Measurements from ENCODE around the gene C6orf141. TPM values are rescaled to one million over a fixed set of nuclear protein-coding genes. Genes with fewer than 3 reads are reported as not detected.

C6orf141 gene
- polyA plus RNA-seq, 1 experiment: not detected

DNA sequence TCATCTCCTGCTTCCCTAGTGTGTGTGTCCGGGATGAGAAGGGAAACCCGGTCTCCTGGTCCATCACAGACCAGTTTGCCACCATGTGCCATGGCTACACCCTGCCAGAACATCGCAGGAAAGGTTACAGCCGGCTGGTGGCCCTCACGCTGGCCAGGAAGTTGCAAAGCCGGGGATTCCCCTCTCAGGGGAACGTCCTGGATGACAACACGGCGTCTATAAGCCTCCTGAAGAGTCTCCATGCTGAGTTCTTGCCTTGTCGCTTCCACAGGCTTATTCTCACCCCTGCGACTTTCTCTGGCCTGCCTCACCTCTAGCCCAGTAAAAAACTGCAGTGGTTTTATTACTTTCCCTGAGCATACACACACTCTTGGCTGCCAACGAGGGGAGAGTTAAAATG, 23.9 kb upstream of the C6orf141 start:
- no peak overlapping the region for H3K27ac ChIP-seq (ENCODE audit: low read depth, low read length)
- TF ChIP-seq CTCF (IDR thresholded peaks at IDR 0.05; ENCODE audit: low read depth, low read length): no peak
- ChIA-PET POLR2A (no interaction called here), CTCF (no interaction called here)
- no peaks in the 10 kb centered on the region for H3K9me3 ChIP-seq (ENCODE audit: control insufficient read depth, insufficient read depth, low read length)
- DNase-seq (ENCODE audit: low read depth, low spot score): no peak
- H3K4me3 ChIP-seq (ENCODE audit: low read depth, low read length): no peak overlapping the region
- peaks cover 2% of the 10 kb centered on the region for H3K27me3 ChIP-seq (ENCODE audit: control insufficient read depth, insufficient read depth, low read length)

- POLR2A ChIA-PET: no interaction called here
- H3K9me3 ChIP-seq (ENCODE audit: control insufficient read depth, insufficient read depth, low read length): no peaks in the 10 kb centered on the region
- H3K4me3 ChIP-seq (ENCODE audit: low read depth, low read length): no peak overlapping the region
- H3K27ac ChIP-seq (ENCODE audit: low read depth, low read length): no peak overlapping the region
- H3K27me3 ChIP-seq (ENCODE audit: control insufficient read depth, insufficient read depth, low read length): peaks cover 2% of the 10 kb centered on the region
- DNase-seq (ENCODE audit: low read depth, low spot score): no peak
- TF ChIP-seq CTCF (IDR thresholded peaks at IDR 0.05; ENCODE audit: low read depth, low read length): no peak
- CTCF ChIA-PET: interaction anchor here (0.6 kb wide), 1 partner anchor 80 kb away, joined by 3 read pairs; no protein-coding TSS in a partner anchor
Observed at GRCh38 chr6:49527320-49527719, 23.1 kb upstream of the C6orf141 start.

DNA sequence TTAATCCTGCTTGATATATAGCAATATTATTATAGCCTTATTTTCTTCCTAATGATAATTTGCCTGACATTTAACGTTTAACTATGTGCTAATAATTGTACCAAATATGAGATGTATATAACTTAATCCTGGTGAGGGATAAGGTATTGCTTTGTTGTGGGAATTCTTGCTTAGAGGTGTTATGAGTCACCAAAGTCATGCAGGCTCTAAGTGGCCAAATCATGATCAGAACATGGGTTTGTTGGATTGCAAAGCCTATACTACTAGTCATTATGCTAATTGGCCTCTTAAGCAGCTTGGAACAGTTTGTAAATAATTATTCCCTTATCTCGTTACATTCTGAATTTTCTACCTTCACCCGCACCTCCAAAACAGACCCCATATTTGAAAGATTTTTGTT, 21.9 kb upstream of the C6orf141 start:
- CTCF ChIA-PET: interaction anchor here (0.9 to 8.7 kb wide), 2 partner anchors 11 to 79 kb away, joined by 3 to 283 read pairs; no protein-coding TSS in a partner anchor
- peaks cover 2% of the 10 kb centered on the region for H3K27me3 ChIP-seq (ENCODE audit: control insufficient read depth, insufficient read depth, low read length)
- TF ChIP-seq CTCF (IDR thresholded peaks at IDR 0.05; ENCODE audit: low read depth, low read length): no peak

DNA sequence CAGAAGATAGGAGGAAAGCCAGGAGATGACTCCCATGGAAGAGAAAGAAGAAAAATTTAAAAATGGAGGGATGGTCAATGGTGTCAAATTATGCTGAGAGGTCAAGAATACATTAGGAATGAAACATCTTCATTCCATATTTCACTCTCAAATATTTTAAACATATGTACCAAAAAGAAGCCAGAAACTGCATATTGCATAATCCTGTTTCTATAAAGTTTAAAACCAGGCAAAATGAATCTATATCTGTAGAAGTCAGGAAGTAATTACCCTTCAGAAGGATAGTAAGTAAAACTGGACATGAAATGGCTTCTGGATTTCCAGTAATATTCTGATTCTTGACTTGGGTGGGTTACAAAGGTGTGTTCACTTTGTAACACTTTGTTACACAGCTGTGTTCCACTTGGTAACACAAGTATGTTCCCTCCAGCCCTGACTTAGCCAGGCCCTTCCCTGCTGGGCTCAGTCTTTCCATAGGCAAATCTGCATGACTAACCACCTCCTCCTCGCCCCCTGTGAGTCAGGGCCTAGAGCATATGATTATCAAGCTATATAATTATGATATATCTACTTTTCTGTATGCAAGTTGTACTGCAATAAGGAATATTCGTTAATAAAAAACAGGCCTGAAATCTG, 20.2 kb upstream of the C6orf141 start:
- ChIA-PET POLR2A (no interaction called here), CTCF (interaction anchor here (2.2 to 8.7 kb wide), 4 partner anchors 31 to 319 kb away, joined by 11 to 283 read pairs (median 38); no protein-coding TSS in a partner anchor)
- H3K9me3 ChIP-seq (ENCODE audit: control insufficient read depth, insufficient read depth, low read length): no peaks in the 10 kb centered on the region
- no peak for DNase-seq (ENCODE audit: low read depth, low spot score)
- H3K27ac ChIP-seq (ENCODE audit: low read depth, low read length): no peak overlapping the region
- no peak for TF ChIP-seq CTCF (IDR thresholded peaks at IDR 0.05; ENCODE audit: low read depth, low read length)
- no peak overlapping the region for H3K4me3 ChIP-seq (ENCODE audit: low read depth, low read length)
- no peaks in the 10 kb centered on the region for H3K27me3 ChIP-seq (ENCODE audit: control insufficient read depth, insufficient read depth, low read length)

More for the DNA sequence above, 21.9 kb upstream of the C6orf141 start:
- Histone ChIP-seq H3K9me3 (ENCODE audit: control insufficient read depth, insufficient read depth, low read length) (no peaks in the 10 kb centered on the region), H3K4me3 (ENCODE audit: low read depth, low read length) (no peak overlapping the region), H3K27ac (ENCODE audit: low read depth, low read length) (no peak overlapping the region)
- POLR2A ChIA-PET: no interaction called here
- DNase-seq (ENCODE audit: low read depth, low spot score): no peak

DNA sequence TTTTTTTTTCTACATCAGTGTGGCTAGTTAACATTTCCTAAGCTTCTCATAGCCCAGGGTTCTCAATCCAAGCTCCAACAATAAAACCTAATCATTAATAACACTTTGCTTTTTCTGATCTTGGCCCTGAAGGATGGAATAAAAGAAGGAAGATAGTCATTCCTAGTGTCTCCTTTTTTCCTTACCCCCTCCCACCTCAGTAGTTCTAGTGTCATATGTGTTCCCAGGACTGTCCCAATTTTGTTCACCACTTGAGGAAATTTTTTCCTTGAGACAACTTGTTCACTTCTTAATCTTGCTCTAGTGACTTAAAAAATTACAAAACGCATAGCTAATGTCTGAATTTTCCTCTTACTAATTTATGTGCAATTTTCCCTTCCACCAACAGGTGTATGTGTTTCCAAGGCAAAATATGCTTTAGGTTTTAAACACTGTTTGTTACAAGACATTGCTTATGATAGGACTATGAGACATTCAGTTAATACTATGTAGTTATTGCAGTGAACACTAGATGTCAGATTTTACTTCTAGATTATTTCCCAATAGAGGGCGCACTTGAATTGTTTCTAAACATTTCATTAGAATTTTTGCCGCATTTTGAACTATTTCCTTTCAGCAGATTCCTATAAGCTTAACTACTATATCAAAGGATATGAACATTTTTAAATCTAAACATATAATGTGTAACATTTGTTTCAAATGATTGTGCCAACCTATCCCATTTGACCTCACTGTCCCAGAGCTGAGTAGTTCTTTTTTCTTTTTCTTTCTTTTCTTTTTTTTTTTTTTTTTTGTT, 18.5 kb upstream of the C6orf141 start:
- peak; percentile 15 for DNase-seq (ENCODE audit: low read depth, low spot score)
- ChIA-PET POLR2A (no interaction called here), CTCF (interaction anchor here (0.6 to 8.7 kb wide), 43 partner anchors 9 to 1370 kb away, joined by 3 to 283 read pairs (median 6); partner anchors contain the start of gene C6orf141)
- H3K4me3 ChIP-seq (ENCODE audit: low read depth, low read length): no peak overlapping the region
- H3K27ac ChIP-seq (ENCODE audit: low read depth, low read length): no peak overlapping the region
- no peaks in the 10 kb centered on the region for H3K27me3 ChIP-seq (ENCODE audit: control insufficient read depth, insufficient read depth, low read length)
- H3K9me3 ChIP-seq (ENCODE audit: control insufficient read depth, insufficient read depth, low read length): no peaks in the 10 kb centered on the region
- TF ChIP-seq CTCF (IDR thresholded peaks at IDR 0.05; ENCODE audit: low read depth, low read length): peak; percentile 91

Data from AG04450 (cell line).